GM19324 (cell line): Measurements from ENCODE around the gene NINJ2.

Experiments
- ATAC-seq: cut with Tn5 transposase; IDR thresholded peaks from one replicate; pipeline ENCODE4 v1.9.1; 2021; ENCODE audit warnings: mild to moderate bottlenecking, moderate library complexity; ENCODE audit not compliant: unreplicated experiment, low FRiP score

The NINJ2 gene

GRCh38 chr12:619346-619745, 43.9 kb downstream of the NINJ2 start:
- ATAC-seq = no peak

- ATAC-seq = no peak
Observed at GRCh38 chr12:618605-619004, 44.6 kb downstream of the NINJ2 start.

- ATAC-seq = no peak
Observed at GRCh38 chr12:617304-617915, 45.8 kb downstream of the NINJ2 start.

- ATAC-seq = no peak
Observed at GRCh38 chr12:615620-616019, 47.6 kb downstream of the NINJ2 start.

- no peak for ATAC-seq
Observed at GRCh38 chr12:614411-614970, 48.8 kb downstream of the NINJ2 start.

GRCh38 chr12:613996-614395, 49.2 kb downstream of the NINJ2 start:
- ATAC-seq = no peak

- ATAC-seq = no peak
Observed at GRCh38 chr12:612886-613285, 50.4 kb downstream of the NINJ2 start.

GRCh38 chr12:612293-612692, 51.0 kb downstream of the NINJ2 start:
- ATAC-seq = no peak

- no peak for ATAC-seq
Observed at GRCh38 chr12:611721-612120, 51.5 kb downstream of the NINJ2 start.

- ATAC-seq = no peak
Observed at GRCh38 chr12:608921-609320, 54.3 kb downstream of the NINJ2 start.

GRCh38 chr12:608413-608812, 54.8 kb downstream of the NINJ2 start:
- ATAC-seq = no peak

- no peak for ATAC-seq
Observed at GRCh38 chr12:607541-608001, 55.7 kb downstream of the NINJ2 start.

GRCh38 chr12:604956-605355, 58.3 kb downstream of the NINJ2 start:
- no peak for ATAC-seq

- ATAC-seq = no peak
Observed at GRCh38 chr12:602700-603068, 60.6 kb downstream of the NINJ2 start.

GRCh38 chr12:601976-602699, 61.1 kb downstream of the NINJ2 start:
- ATAC-seq = no peak

GRCh38 chr12:599756-600155, 63.5 kb downstream of the NINJ2 start:
- ATAC-seq = no peak

GRCh38 chr12:597926-598568, 65.2 kb downstream of the NINJ2 start:
- no peak for ATAC-seq

GRCh38 chr12:593396-594270, 69.6 kb downstream of the NINJ2 start:
- ATAC-seq = no peak

GRCh38 chr12:592024-592505, 71.2 kb downstream of the NINJ2 start:
- ATAC-seq = no peak
